GM11168 (cell line): ENCODE results near the gene HSD17B7.
"Not testable (repeated sequence)": the region's sequence is repeated elsewhere in the genome, so short reads cannot be mapped to it uniquely, and the experiment has no call there.

Source experiments
- in situ Hi-C: fragments of 300-500 bp; cut with MboI; formaldehyde crosslinking; loops from one replicate; pipeline ENCODE4 v1.12.0; 2022; ENCODE audit warnings: low sequenced_read_pairs; ENCODE audit not compliant: unreplicated experiment

Gene HSD17B7, protein sequence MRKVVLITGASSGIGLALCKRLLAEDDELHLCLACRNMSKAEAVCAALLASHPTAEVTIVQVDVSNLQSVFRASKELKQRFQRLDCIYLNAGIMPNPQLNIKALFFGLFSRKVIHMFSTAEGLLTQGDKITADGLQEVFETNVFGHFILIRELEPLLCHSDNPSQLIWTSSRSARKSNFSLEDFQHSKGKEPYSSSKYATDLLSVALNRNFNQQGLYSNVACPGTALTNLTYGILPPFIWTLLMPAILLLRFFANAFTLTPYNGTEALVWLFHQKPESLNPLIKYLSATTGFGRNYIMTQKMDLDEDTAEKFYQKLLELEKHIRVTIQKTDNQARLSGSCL

GRCh38 chr1:162790303-162790984 lies at the start of gene HSD17B7:
Gene HSD17B7, plus strand, starts transcription at chr1:162790702. Its CDS starts 99 bp downstream, at chr1:162790801.
- in situ Hi-C loops, result loop anchor here (25.0 kb wide), 1 partner anchor 153 kb away; the partner anchor contains the start of gene DDR2

DNA sequence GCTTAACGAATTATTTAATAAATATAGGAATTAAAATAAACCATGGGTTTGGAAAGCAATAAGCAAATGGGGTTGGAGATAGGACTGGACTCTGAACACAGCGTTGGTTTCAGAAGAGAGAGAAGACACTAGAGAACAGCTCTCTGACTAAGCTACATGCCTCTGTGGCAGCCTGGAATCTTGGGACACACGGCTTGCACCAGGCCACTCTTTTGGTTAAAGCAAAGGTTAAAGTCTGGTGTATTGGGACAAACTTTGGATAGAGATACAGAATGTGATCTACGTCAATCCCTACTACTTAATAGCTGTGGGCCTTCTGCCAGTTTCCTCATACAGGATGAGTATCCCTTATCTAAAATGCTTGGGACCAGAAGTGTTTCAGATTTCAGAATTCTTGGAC lies 49.7 kb upstream of the HSD17B7 start:
- in situ Hi-C loops, result no loop called here

DNA sequence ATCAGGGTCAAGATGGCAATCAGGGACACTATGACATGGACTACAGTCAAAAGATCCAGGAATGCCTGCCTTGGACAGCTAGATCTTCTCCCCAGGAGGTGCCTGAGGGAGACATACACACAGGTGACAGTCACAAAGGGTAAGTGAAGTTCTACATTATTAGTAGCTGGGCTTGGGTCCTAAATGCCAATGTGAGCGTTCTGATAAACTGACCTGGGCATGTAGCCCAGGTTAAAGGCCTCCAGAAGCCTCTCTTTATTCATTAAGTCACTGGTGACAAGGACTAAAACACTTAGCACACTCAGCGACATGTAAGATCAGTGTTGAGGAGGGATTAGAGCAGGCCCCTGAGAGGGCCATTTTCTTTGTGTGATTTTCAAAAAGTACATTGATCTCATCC lies 48.9 kb upstream of the HSD17B7 start:
- in situ Hi-C loops, result no loop called here

DNA sequence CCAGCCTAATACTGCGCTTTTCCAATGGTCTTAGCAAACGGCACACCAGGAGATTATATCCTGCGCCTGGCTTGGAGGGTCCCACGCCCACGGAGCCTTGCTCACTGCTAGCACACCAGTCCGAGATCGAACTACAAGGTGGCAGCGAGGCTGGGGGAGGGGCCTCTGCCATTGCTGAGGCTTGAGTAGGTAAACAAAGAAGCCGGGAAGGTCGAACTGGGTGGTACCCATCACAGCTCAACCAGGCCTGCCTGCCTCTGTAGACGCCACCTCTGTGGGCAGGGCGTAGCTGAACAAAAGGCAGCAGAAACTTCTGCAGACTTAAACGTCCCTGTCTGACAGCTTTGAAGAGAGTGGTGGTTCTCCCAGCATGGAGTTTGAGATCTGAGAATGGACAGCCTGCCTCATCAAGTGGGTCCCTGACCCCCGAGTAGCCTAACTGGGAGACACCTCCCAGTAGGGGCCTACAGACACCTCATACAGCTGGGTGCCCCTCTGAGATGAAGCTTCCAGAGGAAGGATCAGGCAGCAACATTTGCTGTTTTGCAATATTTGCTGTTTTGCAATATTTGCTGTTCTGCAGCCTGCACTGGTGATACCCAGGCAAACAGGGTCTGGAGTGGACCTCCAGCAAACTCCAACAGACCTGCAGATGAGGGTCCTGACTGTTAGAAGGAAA lies 44.1 kb upstream of the HSD17B7 start:
- in situ Hi-C loops, result not testable (repeated sequence)

- in situ Hi-C loops, result no loop called here
Observed at GRCh38 chr1:162753001-162753658, 37.4 kb upstream of the HSD17B7 start.

GRCh38 chr1:162753998-162754585 lies 36.4 kb upstream of the HSD17B7 start:
- in situ Hi-C loops, result no loop called here

- in situ Hi-C loops, result no loop called here
Observed at GRCh38 chr1:162755306-162755705, 35.2 kb upstream of the HSD17B7 start.

- in situ Hi-C loops, result no loop called here
Observed at GRCh38 chr1:162756523-162756922, 34.0 kb upstream of the HSD17B7 start.

DNA sequence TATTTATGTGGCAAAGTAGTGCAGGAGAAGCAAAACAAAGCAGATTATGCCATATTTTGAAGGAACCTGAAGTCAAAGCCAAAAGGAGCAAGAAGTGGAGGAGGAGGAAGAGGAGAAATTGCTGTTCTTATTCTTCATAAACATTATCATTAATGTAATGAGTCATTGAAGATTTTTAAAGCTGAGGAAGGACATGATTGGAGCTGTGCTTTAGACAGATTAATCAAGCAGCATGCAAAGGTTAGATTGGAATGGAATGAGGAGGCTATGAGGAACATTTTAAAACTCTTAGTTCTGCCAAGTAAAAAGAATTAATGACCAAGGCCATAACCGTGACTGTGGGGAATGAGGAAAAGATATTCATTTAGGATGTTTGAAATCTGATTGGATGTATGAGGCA lies 33.0 kb upstream of the HSD17B7 start:
- in situ Hi-C loops, result no loop called here

DNA sequence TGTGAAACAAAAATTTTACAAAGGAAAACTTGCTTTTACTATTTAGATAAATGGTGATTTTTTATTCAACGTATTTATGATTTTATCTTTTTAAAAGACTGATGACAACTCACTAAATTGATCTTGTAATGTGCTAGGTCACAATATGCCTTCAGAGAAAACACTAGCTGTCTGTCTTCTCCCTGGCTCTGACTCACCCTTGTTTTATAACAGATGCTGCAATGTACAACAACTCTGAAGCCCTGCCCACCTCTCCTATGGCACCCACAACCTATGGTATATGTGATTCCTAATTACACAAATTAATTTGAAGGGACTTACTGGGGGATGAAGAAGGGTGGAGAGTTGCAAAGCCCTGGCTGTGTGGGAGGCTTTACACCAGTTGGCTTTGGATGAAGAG lies 24.7 kb upstream of the HSD17B7 start:
- in situ Hi-C loops, result no loop called here

DNA sequence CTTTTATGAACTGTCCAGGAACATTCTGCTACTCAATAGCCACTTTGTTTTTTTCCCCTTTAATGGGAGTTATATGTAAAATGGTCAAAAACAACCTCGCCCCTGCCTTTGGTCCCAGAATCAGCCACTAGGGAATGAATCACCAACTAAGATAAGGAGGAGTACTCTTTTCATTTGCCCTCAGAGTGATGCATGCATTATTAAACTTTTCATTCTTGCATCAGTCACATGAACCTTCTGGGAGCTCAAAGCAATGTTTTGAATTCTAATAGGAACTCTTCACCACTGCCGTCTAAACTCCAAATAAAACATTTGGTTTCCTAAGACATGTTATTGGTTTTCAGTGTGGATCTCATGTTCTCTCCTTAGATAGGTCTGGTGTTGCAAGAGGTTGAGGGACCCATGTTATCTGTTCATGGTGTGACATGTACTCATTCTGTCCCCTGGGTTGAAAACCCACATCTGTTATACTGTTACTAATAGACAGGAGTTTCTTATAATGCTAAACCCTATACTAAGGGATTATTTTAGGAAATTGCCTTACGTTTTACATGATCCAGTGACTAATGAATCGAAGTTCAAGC lies 17.8 kb upstream of the HSD17B7 start:
- in situ Hi-C loops, result no loop called here

DNA sequence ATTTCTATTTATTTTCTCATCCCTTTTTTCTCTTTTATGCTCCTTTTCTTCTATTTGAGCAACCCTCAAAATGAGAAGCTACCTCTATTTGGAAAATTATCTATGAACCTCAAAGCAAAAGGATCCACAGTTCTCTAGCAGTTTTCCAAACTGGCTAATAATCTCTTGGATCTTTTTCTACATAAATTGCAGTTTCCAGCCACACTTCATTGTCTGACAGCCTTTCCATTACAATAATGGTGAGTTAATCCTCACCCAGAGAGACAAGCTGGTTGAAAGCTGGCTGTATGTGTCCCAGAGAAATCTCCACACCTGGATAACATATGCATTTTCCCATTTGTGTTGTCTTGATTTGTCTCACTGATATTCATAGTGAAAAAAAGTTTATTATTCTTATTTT lies 16.5 kb upstream of the HSD17B7 start:
- in situ Hi-C loops, result no loop called here

DNA sequence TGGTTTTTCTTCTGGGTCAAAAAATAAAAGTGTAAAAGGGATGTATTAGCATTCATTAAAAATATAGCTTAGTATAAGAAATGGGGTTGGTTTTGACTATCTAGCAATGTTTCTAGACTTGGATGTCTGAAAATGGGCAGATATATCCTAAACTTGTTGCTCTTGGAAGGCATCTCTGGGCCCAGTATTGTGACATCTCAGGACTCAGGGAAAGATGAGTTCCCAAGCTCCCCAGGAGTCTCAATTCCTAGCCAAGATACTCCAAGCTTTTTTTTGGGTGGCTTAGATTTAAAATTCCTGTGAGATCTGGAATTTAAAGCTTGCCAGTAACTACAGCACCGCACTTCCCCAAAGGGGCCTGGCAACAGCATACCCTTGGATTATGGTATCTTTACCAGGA lies 11.5 kb upstream of the HSD17B7 start:
- in situ Hi-C loops, result loop anchor here (25.0 kb wide), 1 partner anchor 142 kb away; the partner anchor contains the start of gene DDR2

GRCh38 chr1:162782671-162783070 lies 7.8 kb upstream of the HSD17B7 start:
- in situ Hi-C loops, result loop anchor here (25.0 kb wide), 1 partner anchor 145 kb away; the partner anchor contains the start of gene DDR2

DNA sequence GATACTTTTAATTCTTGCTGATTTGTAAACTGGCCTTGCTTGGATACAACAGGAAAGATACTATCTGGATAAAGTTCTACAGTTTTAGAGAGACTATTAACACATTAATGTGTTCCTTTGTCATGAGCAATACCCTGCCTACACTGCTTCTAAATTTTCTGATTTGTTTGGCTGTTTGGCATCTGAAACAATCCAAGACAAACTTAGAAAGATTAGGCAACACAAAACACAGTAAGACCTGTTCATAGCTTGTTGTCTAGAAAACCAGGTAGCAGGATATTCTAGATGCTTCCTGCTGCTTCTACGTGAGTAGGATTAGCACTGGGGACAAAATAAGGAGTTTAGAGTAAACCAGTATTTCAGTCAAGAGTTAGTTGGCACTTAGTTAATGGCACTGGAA lies 5.6 kb upstream of the HSD17B7 start:
- in situ Hi-C loops, result loop anchor here (25.0 kb wide), 1 partner anchor 148 kb away; the partner anchor contains the start of gene DDR2

DNA sequence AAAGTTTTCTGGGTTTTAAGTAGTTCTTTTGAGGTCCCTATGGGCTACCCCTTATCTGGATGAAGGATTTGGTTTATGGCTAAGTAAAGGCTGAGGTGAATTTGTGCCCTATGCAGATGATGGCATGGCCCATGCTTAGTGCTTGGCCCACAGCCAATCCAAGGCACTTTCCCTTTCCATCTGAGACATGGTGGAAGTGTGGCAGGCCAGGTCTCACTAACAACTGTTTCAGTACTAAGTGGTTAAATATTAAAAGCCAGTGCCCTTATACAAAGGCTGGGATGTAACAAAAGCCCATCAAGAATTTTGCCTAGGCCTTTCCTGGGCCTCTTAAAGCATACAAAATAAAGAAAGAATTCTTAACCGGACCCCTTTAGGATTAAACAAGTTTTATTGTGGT lies 1.7 kb upstream of the HSD17B7 start:
- in situ Hi-C loops, result loop anchor here (25.0 kb wide), 1 partner anchor 151 kb away; the partner anchor contains the start of gene DDR2

DNA sequence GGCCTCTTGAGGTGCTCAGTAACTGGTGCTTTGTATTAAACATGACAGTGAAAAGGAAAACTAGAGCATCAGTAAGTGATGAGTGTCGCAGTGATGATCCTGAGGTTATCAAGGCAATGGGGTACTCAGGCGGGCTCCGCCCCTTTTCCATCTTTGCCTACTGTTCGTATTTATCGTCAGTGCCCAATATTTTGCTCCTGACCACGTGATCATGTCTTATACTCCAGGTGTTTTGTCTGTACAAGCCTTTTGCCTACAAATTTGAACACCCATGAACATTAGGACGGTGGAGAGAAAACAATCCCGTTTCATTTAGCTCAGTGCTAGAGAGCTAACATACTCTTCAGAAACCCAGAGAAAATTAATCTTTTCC lies 469 bp downstream of the HSD17B7 start:
- in situ Hi-C loops, result loop anchor here (25.0 kb wide), 1 partner anchor 154 kb away; the partner anchor contains the start of gene DDR2

- in situ Hi-C loops, result loop anchor here (25.0 kb wide), 1 partner anchor 157 kb away; the partner anchor contains the start of gene DDR2
Observed at GRCh38 chr1:162794284-162794683, 3.8 kb downstream of the HSD17B7 start.

DNA sequence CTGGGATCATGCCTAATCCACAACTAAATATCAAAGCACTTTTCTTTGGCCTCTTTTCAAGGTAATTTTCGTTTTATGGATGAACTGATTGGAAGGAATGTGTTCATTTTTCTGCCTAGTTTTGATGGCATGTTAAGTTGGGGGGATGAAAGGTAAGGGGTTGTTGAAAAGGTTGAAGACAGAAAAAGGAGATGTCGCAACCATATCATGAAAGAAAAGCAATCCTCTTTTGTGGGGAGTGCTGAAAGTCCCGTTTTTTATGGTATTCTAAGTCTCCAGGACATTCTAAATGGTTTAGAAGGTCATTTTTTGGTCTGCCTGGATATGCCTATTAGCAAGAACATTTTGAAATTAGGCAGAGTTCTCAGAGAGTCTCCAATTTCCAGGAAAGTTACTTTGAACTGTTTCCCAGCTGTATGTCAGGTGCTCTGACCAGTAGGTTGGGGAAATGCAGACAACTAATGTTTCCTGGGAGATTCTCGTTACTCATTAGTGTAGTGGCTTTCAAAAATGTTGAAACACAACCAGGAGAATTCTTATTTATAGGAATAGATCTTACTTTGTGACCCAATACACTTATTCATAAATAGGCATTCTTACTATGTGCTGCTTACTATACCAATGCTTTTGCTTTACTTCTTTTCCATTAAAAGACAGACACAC lies 6.2 kb downstream of the HSD17B7 start:
- in situ Hi-C loops, result loop anchor here (25.0 kb wide), 1 partner anchor 159 kb away; the partner anchor contains the start of gene DDR2
